ENCODE data around the gene CENPQ.

Gene CENPQ

DNA sequence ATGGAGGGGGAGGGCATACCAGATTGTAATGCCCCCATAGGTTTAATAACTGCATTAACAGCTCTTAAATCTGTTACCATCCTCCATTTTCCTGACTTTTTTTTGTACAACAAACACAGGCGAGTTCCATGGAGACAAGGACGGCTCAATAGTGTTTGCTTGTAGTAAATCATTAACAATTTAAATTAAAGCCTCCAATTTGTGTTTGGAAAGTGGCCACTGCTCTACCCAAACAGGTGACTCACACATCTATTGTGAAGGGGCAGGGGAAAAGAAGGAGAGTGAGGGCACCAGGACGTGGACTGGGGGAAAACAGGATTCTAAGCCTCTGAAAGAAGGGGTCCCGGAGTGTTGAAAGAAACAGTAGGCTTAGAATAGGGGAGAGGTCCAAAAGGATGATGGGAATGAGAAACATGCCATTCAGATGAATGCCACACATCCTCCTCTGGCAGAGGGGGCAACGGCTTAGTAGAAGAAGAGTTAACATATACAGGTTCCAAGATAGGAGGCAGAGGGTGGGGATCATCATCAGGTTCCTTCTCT lies 43.5 kb downstream of the CENPQ start:
- no peak for DNase-seq

DNA sequence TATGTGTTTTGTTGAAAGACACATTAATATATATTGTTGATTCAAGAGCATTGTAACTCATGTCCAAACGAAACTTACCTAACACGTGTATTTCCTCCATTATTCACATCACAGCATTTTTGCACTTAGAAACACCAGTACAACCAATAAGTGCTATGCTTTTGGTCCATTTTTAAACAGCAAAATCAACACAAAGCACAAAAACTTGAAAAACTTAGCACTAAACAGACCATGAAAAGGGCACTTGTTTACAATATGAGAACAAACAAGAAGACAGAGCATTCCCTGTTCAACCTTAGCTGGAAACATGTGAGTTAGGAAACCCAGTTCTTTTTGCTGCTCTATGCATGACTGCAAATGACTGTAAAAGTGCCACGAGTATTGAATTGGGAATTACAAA lies 46.2 kb downstream of the CENPQ start:
- DNase-seq = no peak

DNA sequence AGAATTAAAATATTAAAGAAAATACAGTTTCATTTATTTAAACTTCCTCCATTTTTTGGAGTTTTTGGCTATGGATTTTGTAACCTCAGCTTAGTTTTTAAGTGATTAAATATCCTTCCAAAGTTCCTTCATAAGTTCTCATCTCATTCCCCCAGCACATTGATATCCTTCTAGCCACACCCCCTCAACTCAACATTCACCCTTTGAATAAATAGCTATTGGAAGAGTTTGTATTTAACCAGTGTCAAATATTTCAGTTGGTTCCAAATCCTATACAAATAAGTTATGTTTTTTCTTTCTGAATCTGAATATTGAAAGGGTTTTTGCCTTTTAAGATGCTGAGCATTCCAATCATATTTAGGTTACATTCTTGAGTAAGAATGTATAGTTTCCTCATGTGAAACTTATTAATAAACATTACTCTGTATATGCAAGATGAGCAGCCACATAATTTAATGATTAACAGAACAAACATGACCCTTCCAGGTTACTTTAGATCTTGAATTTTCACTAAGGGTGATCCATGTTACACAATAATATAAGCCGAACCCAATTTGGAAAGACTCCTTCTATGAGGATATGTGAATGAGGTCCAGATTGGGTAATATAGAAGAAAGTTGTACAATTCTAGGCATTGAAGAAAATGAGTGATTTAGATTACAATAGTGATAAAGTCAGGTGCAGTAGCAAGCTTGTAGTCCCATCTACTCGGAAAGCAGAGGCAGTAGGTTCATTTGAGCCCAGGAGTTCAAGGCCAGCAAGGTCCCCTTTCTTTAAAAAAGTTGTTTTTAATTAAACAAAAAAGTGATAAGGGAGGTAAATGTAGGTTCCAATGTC lies 50.2 kb downstream of the CENPQ start:
- DNase-seq = no peak

GRCh38 chr6:49514571-49515484 lies 51.7 kb downstream of the CENPQ start:
- no peak for DNase-seq

DNA sequence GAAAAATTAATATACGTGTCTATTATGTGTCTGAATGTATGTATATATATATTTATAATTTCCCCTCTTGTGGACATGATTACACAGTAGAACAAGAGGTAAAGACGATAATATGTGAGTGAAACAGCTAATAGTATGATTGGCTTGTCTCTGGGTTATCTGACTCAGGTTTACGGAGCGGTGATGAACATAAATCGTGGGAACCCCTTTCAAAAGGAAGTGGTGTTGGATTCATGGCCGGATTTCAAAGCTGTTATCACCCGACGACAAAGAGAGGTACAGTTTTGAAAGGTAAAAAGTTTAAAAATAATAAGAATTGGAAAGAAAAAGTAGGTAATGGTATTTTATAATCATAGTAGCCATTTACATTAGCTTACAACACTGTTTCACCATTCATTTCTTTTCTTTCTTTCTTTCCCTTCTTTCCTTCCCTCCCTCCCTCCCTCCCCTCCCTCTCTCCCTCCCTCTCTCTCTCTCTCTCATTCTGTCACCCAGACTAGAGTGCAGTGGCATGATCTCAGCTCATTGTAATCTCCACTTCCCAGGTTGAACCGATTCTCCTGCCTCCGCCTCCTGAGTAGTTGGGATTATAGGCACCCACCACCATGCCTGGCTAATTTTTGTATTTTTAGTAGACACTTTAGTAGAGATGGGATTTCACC lies 52.4 kb downstream of the CENPQ start:
- no peak for DNase-seq

DNA sequence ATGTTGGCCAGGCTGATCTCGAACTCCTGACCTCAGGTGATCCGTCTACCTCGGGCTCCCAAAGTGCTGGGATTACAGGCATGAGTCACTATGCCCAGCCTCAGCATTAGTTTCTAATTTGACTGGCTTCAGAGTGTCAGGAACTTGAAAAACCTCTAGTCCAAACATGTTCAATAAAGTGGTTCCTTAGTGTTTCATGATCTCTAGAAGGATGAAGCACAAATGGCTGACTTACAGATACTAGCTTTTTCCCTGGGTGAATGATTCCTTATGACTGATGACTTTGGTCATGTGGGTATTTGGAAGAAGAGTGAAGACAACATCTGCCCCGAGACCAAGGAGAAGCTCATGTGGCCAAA lies 53.0 kb downstream of the CENPQ start:
- DNase-seq = no peak

DNA sequence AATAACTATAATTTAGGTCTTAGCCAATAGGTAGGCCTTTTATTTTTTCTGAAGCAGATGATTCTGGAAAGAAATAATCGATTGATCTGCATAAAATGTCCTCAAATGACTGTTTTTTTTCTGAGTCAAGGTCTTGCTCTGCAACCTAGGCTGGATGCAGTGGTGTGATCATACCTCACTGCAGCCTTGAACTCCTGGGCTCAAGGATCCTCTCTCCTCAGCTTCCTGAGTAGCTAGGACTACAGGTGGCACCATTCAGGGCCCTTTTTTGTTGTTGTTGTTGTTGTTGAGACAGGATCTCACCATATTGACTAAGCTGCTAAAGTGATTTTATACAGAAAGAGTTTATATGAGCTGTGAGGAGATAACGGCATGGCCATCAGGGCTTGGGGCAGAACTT lies 54.7 kb downstream of the CENPQ start:
- DNase-seq = no peak

DNA sequence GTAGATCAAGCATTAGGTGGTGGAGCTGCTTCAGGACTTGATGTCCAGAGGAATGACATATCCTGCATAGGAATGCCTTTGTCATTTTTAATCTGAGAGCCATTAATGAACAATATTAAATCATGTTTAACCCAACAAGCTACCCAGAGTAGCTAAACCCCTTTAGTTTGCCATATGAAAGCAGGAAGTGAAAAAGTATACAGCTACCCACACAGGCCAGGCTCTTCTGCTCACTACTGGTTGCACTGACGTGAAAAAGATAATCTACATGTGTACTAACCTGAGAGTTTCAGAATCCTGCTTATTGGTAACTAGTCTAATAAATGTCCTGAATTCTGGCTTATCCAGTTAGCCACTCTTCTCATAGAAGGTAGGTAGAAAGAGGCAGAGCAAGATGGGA lies 56.5 kb downstream of the CENPQ start:
- DNase-seq = no peak

DNA sequence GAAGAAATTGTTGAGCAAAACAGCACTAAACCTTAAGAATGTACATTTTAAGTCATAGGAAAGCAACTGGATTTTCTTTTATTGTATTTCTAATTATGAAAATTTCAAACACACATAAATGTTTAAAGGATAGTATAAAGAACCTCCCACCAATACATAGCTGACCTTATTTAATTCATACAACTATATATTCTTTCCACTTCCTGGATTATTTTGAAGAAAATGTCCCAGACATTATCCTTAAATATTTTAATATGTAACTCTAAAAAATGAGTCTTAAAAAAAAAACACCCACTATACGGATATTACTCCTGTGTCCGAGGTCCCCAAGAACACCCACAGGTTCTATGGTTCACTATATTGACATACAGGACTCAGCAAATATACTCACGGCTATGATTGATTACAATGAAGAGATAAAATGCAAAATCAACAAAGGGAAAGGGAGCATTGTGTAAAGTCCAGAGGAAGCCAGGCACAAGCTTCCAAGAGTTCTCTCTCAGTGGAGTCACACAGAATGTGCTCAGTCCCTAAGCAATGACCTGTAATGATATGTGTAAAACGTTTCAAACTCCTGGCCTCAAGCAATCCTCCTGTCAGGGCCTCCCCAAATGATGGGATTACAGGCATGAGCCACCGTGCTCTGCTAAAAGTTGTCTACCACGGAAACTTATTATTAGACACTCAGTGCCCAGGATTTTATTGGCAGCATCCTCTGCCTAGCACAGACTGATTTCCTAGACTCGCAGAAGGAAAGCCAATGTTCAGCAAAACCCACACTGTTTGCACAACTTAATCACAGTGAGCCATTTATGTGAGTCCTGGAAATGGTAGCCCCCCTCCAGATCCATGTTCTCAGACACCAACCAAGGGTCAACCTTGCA lies 59.8 kb downstream of the CENPQ start:
- no peak for DNase-seq

- DNase-seq = no peak
Observed at GRCh38 chr6:49523901-49524300, 60.7 kb downstream of the CENPQ start.

DNA sequence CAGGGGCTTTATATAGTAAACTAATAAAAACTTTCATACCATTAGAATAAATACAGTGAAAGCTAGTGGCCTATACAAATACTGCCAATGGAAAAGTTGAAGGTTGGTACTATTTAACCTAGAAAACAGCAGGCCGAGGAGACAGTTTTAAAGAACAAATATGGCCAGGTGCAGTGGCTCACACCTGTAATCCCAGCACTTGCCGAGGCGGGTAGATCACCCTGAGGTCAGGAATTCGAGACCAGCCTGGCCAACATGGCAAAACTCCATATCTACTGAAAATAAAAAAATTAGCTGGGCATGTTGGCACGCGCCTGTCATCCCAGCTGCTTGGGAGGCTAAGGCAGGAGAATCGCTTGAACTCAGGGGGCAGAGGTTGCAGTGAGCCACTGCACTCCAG lies 61.4 kb downstream of the CENPQ start:
- DNase-seq = no peak

GRCh38 chr6:49526598-49526997 lies 63.4 kb downstream of the CENPQ start:
- no peak for DNase-seq

GRCh38 chr6:49527320-49527719 lies 64.2 kb downstream of the CENPQ start:
- no peak for DNase-seq

DNA sequence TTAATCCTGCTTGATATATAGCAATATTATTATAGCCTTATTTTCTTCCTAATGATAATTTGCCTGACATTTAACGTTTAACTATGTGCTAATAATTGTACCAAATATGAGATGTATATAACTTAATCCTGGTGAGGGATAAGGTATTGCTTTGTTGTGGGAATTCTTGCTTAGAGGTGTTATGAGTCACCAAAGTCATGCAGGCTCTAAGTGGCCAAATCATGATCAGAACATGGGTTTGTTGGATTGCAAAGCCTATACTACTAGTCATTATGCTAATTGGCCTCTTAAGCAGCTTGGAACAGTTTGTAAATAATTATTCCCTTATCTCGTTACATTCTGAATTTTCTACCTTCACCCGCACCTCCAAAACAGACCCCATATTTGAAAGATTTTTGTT lies 65.4 kb downstream of the CENPQ start:
- DNase-seq = no peak

DNA sequence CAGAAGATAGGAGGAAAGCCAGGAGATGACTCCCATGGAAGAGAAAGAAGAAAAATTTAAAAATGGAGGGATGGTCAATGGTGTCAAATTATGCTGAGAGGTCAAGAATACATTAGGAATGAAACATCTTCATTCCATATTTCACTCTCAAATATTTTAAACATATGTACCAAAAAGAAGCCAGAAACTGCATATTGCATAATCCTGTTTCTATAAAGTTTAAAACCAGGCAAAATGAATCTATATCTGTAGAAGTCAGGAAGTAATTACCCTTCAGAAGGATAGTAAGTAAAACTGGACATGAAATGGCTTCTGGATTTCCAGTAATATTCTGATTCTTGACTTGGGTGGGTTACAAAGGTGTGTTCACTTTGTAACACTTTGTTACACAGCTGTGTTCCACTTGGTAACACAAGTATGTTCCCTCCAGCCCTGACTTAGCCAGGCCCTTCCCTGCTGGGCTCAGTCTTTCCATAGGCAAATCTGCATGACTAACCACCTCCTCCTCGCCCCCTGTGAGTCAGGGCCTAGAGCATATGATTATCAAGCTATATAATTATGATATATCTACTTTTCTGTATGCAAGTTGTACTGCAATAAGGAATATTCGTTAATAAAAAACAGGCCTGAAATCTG lies 67.1 kb downstream of the CENPQ start:
- DNase-seq = no peak

DNA sequence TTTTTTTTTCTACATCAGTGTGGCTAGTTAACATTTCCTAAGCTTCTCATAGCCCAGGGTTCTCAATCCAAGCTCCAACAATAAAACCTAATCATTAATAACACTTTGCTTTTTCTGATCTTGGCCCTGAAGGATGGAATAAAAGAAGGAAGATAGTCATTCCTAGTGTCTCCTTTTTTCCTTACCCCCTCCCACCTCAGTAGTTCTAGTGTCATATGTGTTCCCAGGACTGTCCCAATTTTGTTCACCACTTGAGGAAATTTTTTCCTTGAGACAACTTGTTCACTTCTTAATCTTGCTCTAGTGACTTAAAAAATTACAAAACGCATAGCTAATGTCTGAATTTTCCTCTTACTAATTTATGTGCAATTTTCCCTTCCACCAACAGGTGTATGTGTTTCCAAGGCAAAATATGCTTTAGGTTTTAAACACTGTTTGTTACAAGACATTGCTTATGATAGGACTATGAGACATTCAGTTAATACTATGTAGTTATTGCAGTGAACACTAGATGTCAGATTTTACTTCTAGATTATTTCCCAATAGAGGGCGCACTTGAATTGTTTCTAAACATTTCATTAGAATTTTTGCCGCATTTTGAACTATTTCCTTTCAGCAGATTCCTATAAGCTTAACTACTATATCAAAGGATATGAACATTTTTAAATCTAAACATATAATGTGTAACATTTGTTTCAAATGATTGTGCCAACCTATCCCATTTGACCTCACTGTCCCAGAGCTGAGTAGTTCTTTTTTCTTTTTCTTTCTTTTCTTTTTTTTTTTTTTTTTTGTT lies 68.8 kb downstream of the CENPQ start:
- DNase-seq = peak; percentile 89 to 91

DNA sequence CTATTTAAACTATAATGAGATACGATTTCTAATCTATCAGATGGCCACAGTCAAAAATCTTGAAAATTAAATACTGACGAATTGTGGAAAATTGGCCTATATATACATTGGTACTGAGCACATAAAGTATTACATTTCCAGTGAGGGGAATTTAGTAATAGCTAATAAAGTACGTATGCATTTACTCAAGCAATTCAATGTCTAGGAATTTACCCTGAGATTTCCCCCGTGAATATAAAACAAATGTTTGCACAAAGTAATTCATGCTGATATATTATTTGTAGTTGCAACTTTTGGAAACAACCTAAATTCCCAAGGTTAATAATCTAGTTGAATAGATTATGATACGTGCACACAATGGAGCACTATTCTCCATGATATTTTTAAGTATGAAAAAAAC lies 72.6 kb downstream of the CENPQ start:
- DNase-seq = no peak

- no peak for DNase-seq
Observed at GRCh38 chr6:49539102-49539501, 75.9 kb downstream of the CENPQ start.

GRCh38 chr6:49540614-49541013 lies 77.4 kb downstream of the CENPQ start:
- DNase-seq = no peak

DNA sequence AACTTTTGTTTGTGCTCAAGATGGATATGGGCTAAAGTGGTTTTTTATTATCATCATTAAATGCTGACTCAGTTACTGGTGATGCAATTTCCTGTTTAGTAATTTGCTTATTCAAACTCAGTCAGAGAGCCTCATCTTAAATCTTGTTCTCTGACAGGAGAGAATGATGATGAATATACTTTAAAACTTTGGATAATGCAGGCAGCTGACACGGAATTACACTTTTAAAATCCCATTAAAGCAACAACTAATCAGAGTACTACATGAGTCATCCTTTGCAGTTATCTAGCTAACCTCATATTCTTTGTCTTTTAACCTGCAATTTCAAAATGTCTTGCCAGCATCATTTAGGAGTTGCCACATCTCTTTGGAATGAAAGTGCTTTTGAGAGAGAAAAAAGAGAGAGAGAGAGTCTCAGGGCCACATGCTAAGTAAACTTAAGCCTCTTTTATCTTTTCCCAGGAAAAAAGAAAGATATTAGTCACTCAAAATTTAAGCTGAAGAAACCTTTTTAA lies 78.1 kb downstream of the CENPQ start:
- DNase-seq = no peak

- no peak for DNase-seq
Observed at GRCh38 chr6:49541936-49542335, 78.8 kb downstream of the CENPQ start.
